Esophagus muscularis mucosa (tissue), 4 donors: Measurements from ENCODE around the gene PP2D1. TPM values are rescaled to one million over a fixed set of nuclear protein-coding genes. Genes with fewer than 3 reads are reported as not detected.

ENCODE experiments used
- DNase-seq: peaks from one replicate; pipeline ENCODE4 v3.0.0-alpha.2; 2017; ENCODE audit errors: extremely low spot score
- H3K27ac ChIP-seq, 4 donors: fragments of 200-600 bp; sonication (generic); replicated peaks in 1 of 4; 1 replicate in 3 of 4; 2 replicates in 1 of 4; pipeline ENCODE4 v1.5.1; 2016 to 2019; ENCODE audit warnings: mild to moderate bottlenecking in 1 of 4
- H3K27me3 ChIP-seq, 4 donors: fragments of 200-600 bp; sonication (generic); one replicate each; pipeline versions ENCODE4 v1.5.1 to v1.6.0; 2016 to 2019
- H3K36me3 ChIP-seq, 4 donors: fragments of 200-600 bp; sonication (generic); one replicate each; pipeline ENCODE4 v1.5.1; 2016 to 2019
- H3K4me1 ChIP-seq, 4 donors: fragments of 200-600 bp; sonication (generic); one replicate each; pipeline ENCODE4 v1.5.1; 2016 to 2019
- H3K4me3 ChIP-seq, 4 donors: fragments of 200-600 bp; sonication (generic); 1 replicate in 2 of 4; 2 replicates in 2 of 4; pipeline ENCODE4 v1.5.1; 2016 to 2019; ENCODE audit warnings: mild to moderate bottlenecking in 4 of 4, moderate library complexity in 1 of 4
- H3K9me3 ChIP-seq, 4 donors: fragments of 200-600 bp; sonication (generic); 1 replicate in 3 of 4; 2 replicates in 1 of 4; pipeline ENCODE4 v1.5.1; 2016 to 2019
- EP300 ChIP-seq: sonication (generic); formaldehyde crosslinking; IDR thresholded peaks from one replicate; pipeline ENCODE4 v1.6.1; 2017; ENCODE audit warnings: antibody characterized with exemption
- POLR2A ChIP-seq: fragments of 450-650 bp; IDR thresholded peaks from one replicate; pipeline ENCODE4 v1.6.1; 2017; ENCODE audit warnings: antibody characterized with exemption, moderate library complexity, mild to moderate bottlenecking, low read depth
- POLR2AphosphoS5 ChIP-seq, 2 donors: sonication (generic); formaldehyde crosslinking; IDR thresholded peaks; one replicate each; pipeline ENCODE4 v1.6.1; 2017; ENCODE audit warnings: antibody characterized with exemption in 2 of 2
- WGBS: methylation state at CpG from one replicate; pipeline ENCODE4 v1.1.5; 2018; 5-methylcytosine and 5-hydroxymethylcytosine counted together
- intact Hi-C: fragments of 100-400 bp; cut with DNase I; formaldehyde crosslinking; loops from one replicate; pipeline ENCODE4 v1.15.1; 2023
- total RNA-seq, 4 donors: library from RNA; depleted of rRNA; stranded (reverse); fragments of >200 nt; gene quantifications; one replicate each; pipeline versions ENCODE4 v1.1.0 to v1.2.1, GENCODE V29; 2016
- TF ChIP-seq, protein P1 (sequence below), 3 experiments: fragments of 200-600 bp in 2 of 3; fragments of 450-650 bp in 1 of 3; sonication (generic) in 2 of 3; IDR thresholded peaks; one replicate each; pipeline ENCODE4 v1.5.1; 2017 to 2019; ENCODE audit warnings: antibody characterized with exemption in 3 of 3, mild to moderate bottlenecking in 2 of 3, moderate library complexity in 1 of 3

Gene PP2D1
- total RNA-seq, 4 donors from 2014 or later, result not detected

- H3K4me1 ChIP-seq, result peaks cover 47 to 58% (median 55%) of the 10 kb centered on the region in 4 donors
- intact Hi-C loops, result loop anchor here (2.0 to 5.0 kb wide), 3 partner anchors 57 to 147 kb away; partner anchors contain the start of genes RAB5A and SGO1
- no peaks in the 10 kb centered on the region for H3K9me3 ChIP-seq
- no peaks in the 10 kb centered on the region for H3K36me3 ChIP-seq
- 0% methylated on average over 8 of the region's 64 CpGs for WGBS
- peak overlapping the region; percentile 85 to 99 (median 97) for H3K27ac ChIP-seq
- H3K4me3 ChIP-seq, result peak overlapping the region; percentile 58 to 94 (median 80)
- H3K27me3 ChIP-seq, result no peaks in the 10 kb centered on the region
- DNase-seq, result peak; percentile 94
- TF ChIP-seq POLR2A (no peak), POLR2AphosphoS5 (IDR thresholded peaks at IDR 0.05) (peak in 1 of 2 donors; percentile 71)
- TF ChIP-seq, protein P1, sequence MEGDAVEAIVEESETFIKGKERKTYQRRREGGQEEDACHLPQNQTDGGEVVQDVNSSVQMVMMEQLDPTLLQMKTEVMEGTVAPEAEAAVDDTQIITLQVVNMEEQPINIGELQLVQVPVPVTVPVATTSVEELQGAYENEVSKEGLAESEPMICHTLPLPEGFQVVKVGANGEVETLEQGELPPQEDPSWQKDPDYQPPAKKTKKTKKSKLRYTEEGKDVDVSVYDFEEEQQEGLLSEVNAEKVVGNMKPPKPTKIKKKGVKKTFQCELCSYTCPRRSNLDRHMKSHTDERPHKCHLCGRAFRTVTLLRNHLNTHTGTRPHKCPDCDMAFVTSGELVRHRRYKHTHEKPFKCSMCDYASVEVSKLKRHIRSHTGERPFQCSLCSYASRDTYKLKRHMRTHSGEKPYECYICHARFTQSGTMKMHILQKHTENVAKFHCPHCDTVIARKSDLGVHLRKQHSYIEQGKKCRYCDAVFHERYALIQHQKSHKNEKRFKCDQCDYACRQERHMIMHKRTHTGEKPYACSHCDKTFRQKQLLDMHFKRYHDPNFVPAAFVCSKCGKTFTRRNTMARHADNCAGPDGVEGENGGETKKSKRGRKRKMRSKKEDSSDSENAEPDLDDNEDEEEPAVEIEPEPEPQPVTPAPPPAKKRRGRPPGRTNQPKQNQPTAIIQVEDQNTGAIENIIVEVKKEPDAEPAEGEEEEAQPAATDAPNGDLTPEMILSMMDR (IDR thresholded peaks at IDR 0.05), result peak in 1 of 3 experiments; percentile 13
Observed at GRCh38 chr3:20040548-20041196, 28.6 kb upstream of the PP2D1 start.

- intact Hi-C loops, result loop anchor here (2.0 to 5.0 kb wide), 4 partner anchors 57 to 147 kb away; partner anchors contain the start of genes RAB5A and SGO1
- TF ChIP-seq POLR2A (peak; percentile 19), POLR2AphosphoS5 (IDR thresholded peaks at IDR 0.05) (peak; percentile 61 to 77), EP300 (no peak)
- TF ChIP-seq, protein P1 (IDR thresholded peaks at IDR 0.05), result peak; percentile 42 to 73 (median 71)
- no peaks in the 10 kb centered on the region for H3K9me3 ChIP-seq
- peak within 1 kb of the TSS; percentile 85 to 99 (median 97) for H3K27ac ChIP-seq
- H3K36me3 ChIP-seq, result no peaks in the 10 kb centered on the region
- no peaks in the 10 kb centered on the region for H3K27me3 ChIP-seq
- peak; percentile 93 for DNase-seq
- WGBS, result 2% methylated on average over 12 of the region's 75 CpGs
- H3K4me1 ChIP-seq, result peaks cover 42 to 53% (median 51%) of the 10 kb centered on the region in 4 donors
- H3K4me3 ChIP-seq, result peak within 1 kb of the TSS; percentile 58 to 94 (median 80)
Observed at GRCh38 chr3:20039765-20040547, 27.9 kb upstream of the PP2D1 start, which contains the start of gene KAT2B. Gene KAT2B (plus strand): TSS chr3:20040446. CDS start chr3:20040478, 32 bp downstream.

DNA sequence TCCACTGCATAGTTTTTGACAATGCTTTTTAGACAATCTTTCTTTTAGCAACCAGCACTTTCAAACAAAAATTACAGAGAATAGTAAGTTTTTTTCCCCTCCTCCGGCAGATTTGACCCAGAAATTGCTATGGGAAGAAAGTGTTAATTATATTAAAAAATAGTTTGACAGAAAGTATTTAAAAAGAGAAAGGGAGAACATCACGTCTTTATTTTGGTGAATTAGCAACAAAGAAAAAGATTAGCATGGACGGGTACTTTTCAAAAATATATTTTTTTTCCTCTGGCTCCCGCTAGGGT lies 27.4 kb upstream of the PP2D1 start:
- H3K36me3 ChIP-seq, result no peaks in the 10 kb centered on the region
- no peaks in the 10 kb centered on the region for H3K27me3 ChIP-seq
- H3K9me3 ChIP-seq, result no peaks in the 10 kb centered on the region
- DNase-seq, result no peak
- intact Hi-C loops, result loop anchor here (5.0 kb wide), 1 partner anchor 108 kb away; no protein-coding TSS in a partner anchor
- TF ChIP-seq POLR2AphosphoS5 (IDR thresholded peaks at IDR 0.05) (no peak), POLR2A (no peak), EP300 (no peak)
- WGBS, result 0% methylated on average over 4 of the region's 4 CpGs
- H3K4me3 ChIP-seq, result peak overlapping the region; percentile 58 to 94 (median 80)
- peaks cover 37 to 47% (median 45%) of the 10 kb centered on the region in 4 donors for H3K4me1 ChIP-seq
- peak overlapping the region; percentile 85 to 99 (median 97) for H3K27ac ChIP-seq

DNA sequence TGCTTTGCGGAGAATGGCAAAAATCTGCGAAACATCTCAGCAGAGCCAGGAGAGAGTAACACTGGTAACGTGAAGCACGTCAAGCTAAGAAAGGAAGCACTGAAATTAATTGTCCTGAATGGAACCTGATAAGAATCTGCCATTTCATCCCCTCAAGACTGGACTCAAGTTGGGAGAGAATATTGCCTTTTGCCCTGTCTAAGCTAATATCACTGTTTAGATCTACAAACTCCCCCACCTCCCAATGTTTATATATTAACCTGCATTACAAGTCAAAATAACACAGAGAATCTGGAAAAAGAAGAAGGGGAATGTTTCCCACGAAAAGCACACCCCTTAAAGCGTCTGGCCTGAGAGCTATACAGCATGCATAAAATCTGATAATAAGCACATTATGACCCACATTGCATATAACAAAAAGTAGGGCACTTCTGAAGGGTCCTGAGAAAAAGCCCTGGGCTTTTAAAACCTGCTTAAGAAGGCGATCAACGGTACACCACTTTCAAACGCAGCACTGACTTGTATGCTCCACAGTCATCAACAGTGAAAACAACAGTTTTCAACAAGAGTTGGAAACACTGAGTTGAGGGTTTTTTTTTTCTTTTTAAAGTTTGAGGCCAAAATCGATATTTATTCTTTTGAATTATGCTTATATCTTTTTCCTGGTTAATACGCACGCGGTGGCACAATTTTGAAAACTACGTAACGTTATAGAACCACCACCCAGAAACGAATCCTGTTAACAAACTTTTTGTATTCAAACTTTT lies 26.8 kb upstream of the PP2D1 start:
- no peak for DNase-seq
- TF ChIP-seq POLR2A (no peak), EP300 (no peak), POLR2AphosphoS5 (IDR thresholded peaks at IDR 0.05) (no peak)
- TF ChIP-seq, protein P1 (IDR thresholded peaks at IDR 0.05), result no peak
- Histone ChIP-seq H3K4me3 (peak overlapping the region; percentile 58 to 94 (median 80)), H3K36me3 (no peaks in the 10 kb centered on the region), H3K27ac (peak overlapping the region; percentile 85 to 99 (median 97)), H3K4me1 (peaks cover 32 to 42% (median 40%) of the 10 kb centered on the region in 4 donors), H3K27me3 (no peaks in the 10 kb centered on the region), H3K9me3 (no peaks in the 10 kb centered on the region)
- 22% methylated on average over 16 of the region's 16 CpGs for WGBS
- intact Hi-C loops, result loop anchor here (5.0 kb wide), 1 partner anchor 108 kb away; no protein-coding TSS in a partner anchor
